Glomerular endothelial cell (primary cell): ENCODE data around the gene SHISAL1. TPM values are rescaled to one million over a fixed set of nuclear protein-coding genes. Genes with fewer than 3 reads are reported as not detected.

Experiments used
- DNase-seq: peaks from one replicate; pipeline ENCODE4 v3.0.0-alpha.2; 2011; ENCODE audit warnings: low read depth, low spot score; ENCODE audit errors: extremely low read depth
- total RNA-seq: library from RNA; depleted of rRNA; stranded (reverse); fragments of >200 nt; gene quantifications from 2 replicates; pipeline ENCODE4 v1.2.3, GENCODE V29; 2015

The SHISAL1 gene
- total RNA-seq, 1 donor from 2014 or later, result 0.29 TPM

- DNase-seq, result no peak
Observed at GRCh38 chr22:44213489-44214043, 99.2 kb downstream of the SHISAL1 start.

- DNase-seq, result no peak
Observed at GRCh38 chr22:44212936-44213335, 99.8 kb downstream of the SHISAL1 start.

GRCh38 chr22:44211946-44212930 lies 100.5 kb downstream of the SHISAL1 start:
- DNase-seq, result no peak

- no peak for DNase-seq
Observed at GRCh38 chr22:44211256-44211945, 101.3 kb downstream of the SHISAL1 start.

GRCh38 chr22:44210722-44211121 lies 102.0 kb downstream of the SHISAL1 start:
- no peak for DNase-seq

- DNase-seq, result no peak
Observed at GRCh38 chr22:44209343-44209742, 103.4 kb downstream of the SHISAL1 start.

- DNase-seq, result no peak
Observed at GRCh38 chr22:44207981-44208317, 104.8 kb downstream of the SHISAL1 start.

GRCh38 chr22:44207173-44207980 lies 105.4 kb downstream of the SHISAL1 start:
- DNase-seq, result no peak

- DNase-seq, result no peak
Observed at GRCh38 chr22:44206696-44207095, 106.1 kb downstream of the SHISAL1 start.

GRCh38 chr22:44206330-44206645 lies 106.5 kb downstream of the SHISAL1 start:
- no peak for DNase-seq

- DNase-seq, result no peak
Observed at GRCh38 chr22:44205516-44206329, 107.0 kb downstream of the SHISAL1 start.

- no peak for DNase-seq
Observed at GRCh38 chr22:44204739-44205515, 107.8 kb downstream of the SHISAL1 start.

- no peak for DNase-seq
Observed at GRCh38 chr22:44203203-44203602, 109.5 kb downstream of the SHISAL1 start.

GRCh38 chr22:44202261-44202789 lies 110.4 kb downstream of the SHISAL1 start:
- no peak for DNase-seq

- no peak for DNase-seq
Observed at GRCh38 chr22:44201665-44202064, 111.1 kb downstream of the SHISAL1 start.

GRCh38 chr22:44200855-44201550 lies 111.7 kb downstream of the SHISAL1 start:
- no peak for DNase-seq

GRCh38 chr22:44200451-44200850 lies 112.3 kb downstream of the SHISAL1 start:
- no peak for DNase-seq

- no peak for DNase-seq
Observed at GRCh38 chr22:44199866-44200265, 112.9 kb downstream of the SHISAL1 start.
